Fibroblast of lung (primary cell): ENCODE results near the gene BRINP2.

ENCODE experiments used
- EZH2 ChIP-seq: IDR thresholded peaks from 2 replicates; pipeline ENCODE4 v1.5.1; 2012; ENCODE audit warnings: low read length, control low read depth, mild to moderate bottlenecking; ENCODE audit errors: missing control alignments
- TF ChIP-seq, protein P1 (sequence below), 2 donors: IDR thresholded peaks in 1 of 2; conservative IDR thresholded peaks in 1 of 2; 1 replicate in 1 of 2; 2 replicates in 1 of 2; pipeline ENCODE4 v1.5.1; 2011 to 2012; ENCODE audit warnings: low read length in 2 of 2, control low read depth in 1 of 2, inconsistent platforms in 1 of 2, low read depth in 1 of 2, mild to moderate bottlenecking in 1 of 2

DNA sequence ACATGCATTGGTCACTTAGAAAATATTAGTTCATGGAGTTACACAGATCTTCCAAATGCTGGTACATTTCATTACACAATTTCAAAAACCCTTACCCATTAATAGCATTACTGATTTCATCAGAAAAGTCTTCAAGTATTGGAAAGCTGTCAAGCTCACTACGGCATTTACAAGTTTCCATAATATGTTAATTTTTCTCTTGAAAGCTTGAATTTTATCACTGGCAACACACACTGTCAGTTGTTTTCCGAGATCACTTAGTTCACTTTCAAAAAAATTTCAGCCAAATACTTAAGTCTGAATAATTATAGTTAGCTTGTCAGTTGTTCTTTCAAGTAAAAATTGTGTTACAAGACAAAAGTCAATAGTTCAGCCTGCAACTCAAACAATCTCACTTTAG is 24.3 kb upstream of the BRINP2 start:
- TF ChIP-seq, protein P1, sequence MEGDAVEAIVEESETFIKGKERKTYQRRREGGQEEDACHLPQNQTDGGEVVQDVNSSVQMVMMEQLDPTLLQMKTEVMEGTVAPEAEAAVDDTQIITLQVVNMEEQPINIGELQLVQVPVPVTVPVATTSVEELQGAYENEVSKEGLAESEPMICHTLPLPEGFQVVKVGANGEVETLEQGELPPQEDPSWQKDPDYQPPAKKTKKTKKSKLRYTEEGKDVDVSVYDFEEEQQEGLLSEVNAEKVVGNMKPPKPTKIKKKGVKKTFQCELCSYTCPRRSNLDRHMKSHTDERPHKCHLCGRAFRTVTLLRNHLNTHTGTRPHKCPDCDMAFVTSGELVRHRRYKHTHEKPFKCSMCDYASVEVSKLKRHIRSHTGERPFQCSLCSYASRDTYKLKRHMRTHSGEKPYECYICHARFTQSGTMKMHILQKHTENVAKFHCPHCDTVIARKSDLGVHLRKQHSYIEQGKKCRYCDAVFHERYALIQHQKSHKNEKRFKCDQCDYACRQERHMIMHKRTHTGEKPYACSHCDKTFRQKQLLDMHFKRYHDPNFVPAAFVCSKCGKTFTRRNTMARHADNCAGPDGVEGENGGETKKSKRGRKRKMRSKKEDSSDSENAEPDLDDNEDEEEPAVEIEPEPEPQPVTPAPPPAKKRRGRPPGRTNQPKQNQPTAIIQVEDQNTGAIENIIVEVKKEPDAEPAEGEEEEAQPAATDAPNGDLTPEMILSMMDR (conservative IDR thresholded peaks at IDR 0.05 in 1 of 2, IDR thresholded peaks at IDR 0.05 in 1 of 2; ENCODE audit: low read depth in 1 of 2, low read length in 2 of 2): no peak
- no peak for TF ChIP-seq EZH2
